BLaER1 treated with 17β-estradiol and CSF1 and Interleukin-3, amounts not matched to agents 10 nM and 100 nM (cell line): ENCODE data around the gene CDKL4.
A peak's percentile ranks its signal among the peaks of the same experiment; 100 is the strongest.

Source experiments
- H3K27ac ChIP-seq, 11 experiments: shearing (Covaris generic); formaldehyde crosslinking; 2 replicates each; pipeline ENCODE4 v1.8.1; 2022
- H3K27me3 ChIP-seq, 11 experiments: shearing (Covaris generic); formaldehyde crosslinking; 2 replicates each; pipeline ENCODE4 v1.8.1; 2022
- H3K36me3 ChIP-seq, 11 experiments: shearing (Covaris generic); formaldehyde crosslinking; 2 replicates each; pipeline ENCODE4 v1.8.1; 2022
- H3K4me1 ChIP-seq, 10 experiments: shearing (Covaris generic); formaldehyde crosslinking; 2 replicates each; pipeline ENCODE4 v1.8.1; 2022
- H3K4me2 ChIP-seq, 11 experiments: shearing (Covaris generic); formaldehyde crosslinking; 2 replicates each; pipeline ENCODE4 v1.8.1; 2022
- H3K4me3 ChIP-seq, 10 experiments: shearing (Covaris generic); formaldehyde crosslinking; 2 replicates each; pipeline ENCODE4 v1.8.1; 2022
- H3K9ac ChIP-seq, 11 experiments: shearing (Covaris generic); formaldehyde crosslinking; 2 replicates each; pipeline ENCODE4 v1.8.1; 2022
- H3K9me3 ChIP-seq, 11 experiments: shearing (Covaris generic); formaldehyde crosslinking; replicated peaks in 1 of 11; 2 replicates each; pipeline ENCODE4 v1.8.1; 2022
- H4K20me1 ChIP-seq, 11 experiments: shearing (Covaris generic); formaldehyde crosslinking; 2 replicates each; pipeline ENCODE4 v1.8.1; 2022
- Cebpa-rat ChIP-seq, 11 experiments: shearing (Covaris generic); IDR thresholded peaks; 2 replicates each; pipeline ENCODE4 v1.8.1; 2022

CDKL4 gene

GRCh38 chr2:39241588-39241987 is 2.2 kb downstream of the CDKL4 start:
- no peaks in the 10 kb centered on the region for H4K20me1 ChIP-seq
- H3K9ac ChIP-seq, result no peak overlapping the region
- no peak overlapping the region for H3K27ac ChIP-seq
- peaks cover 13 to 26% (median 22%) of the 10 kb centered on the region in 11 experiments; a peak in 21 of 22 replicates for H3K9me3 ChIP-seq
- no peaks in the 10 kb centered on the region for H3K27me3 ChIP-seq
- no peak overlapping the region for H3K4me3 ChIP-seq
- no peak for TF ChIP-seq Cebpa-rat (IDR thresholded peaks at IDR 0.05)
- peaks cover 0 to 5% (median 0%) of the 10 kb centered on the region in 11 experiments; a peak in 3 of 22 replicates for H3K36me3 ChIP-seq
- no peak overlapping the region for H3K4me2 ChIP-seq
- no peaks in the 10 kb centered on the region for H3K4me1 ChIP-seq

GRCh38 chr2:39240758-39241157 is 3.0 kb downstream of the CDKL4 start:
- Histone ChIP-seq H4K20me1 (no peaks in the 10 kb centered on the region), H3K4me2 (no peak overlapping the region), H3K4me1 (no peaks in the 10 kb centered on the region), H3K27ac (no peak overlapping the region), H3K27me3 (no peaks in the 10 kb centered on the region), H3K9me3 (peaks cover 13 to 28% (median 25%) of the 10 kb centered on the region in 11 experiments; a peak in 21 of 22 replicates), H3K4me3 (no peak overlapping the region), H3K36me3 (peaks cover 0 to 5% (median 0%) of the 10 kb centered on the region in 11 experiments; a peak in 3 of 22 replicates), H3K9ac (no peak overlapping the region)
- no peak for TF ChIP-seq Cebpa-rat (IDR thresholded peaks at IDR 0.05)

GRCh38 chr2:39234754-39235153 is 9.0 kb downstream of the CDKL4 start:
- Histone ChIP-seq H3K4me2 (no peak overlapping the region), H3K36me3 (no peaks in the 10 kb centered on the region), H3K9me3 (peaks cover 0 to 9% (median 3%) of the 10 kb centered on the region in 11 experiments; a peak in 4 of 22 replicates), H3K9ac (no peak overlapping the region), H3K4me3 (no peak overlapping the region), H3K27me3 (no peaks in the 10 kb centered on the region), H3K4me1 (no peaks in the 10 kb centered on the region), H3K27ac (no peak overlapping the region), H4K20me1 (no peaks in the 10 kb centered on the region)
- TF ChIP-seq Cebpa-rat (IDR thresholded peaks at IDR 0.05), result no peak

DNA sequence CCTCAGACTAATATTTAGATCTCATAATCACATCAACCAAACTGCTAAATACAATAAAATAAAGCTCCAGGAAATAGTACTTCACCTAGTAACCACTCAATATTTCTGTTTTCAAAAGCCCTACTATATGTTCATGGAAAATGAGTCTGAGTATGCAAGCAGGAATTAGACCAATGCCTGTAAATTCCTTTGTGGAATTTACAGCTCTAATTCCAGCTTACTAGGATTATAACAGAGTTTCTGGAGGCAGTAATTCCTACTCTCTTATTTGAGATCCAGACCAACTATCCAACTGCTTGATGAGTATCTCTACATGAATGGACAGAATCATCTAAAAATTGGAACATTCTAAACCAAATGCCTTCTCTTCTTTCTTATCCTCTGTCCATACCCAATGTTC is 11.6 kb downstream of the CDKL4 start:
- H3K27me3 ChIP-seq, result no peaks in the 10 kb centered on the region

DNA sequence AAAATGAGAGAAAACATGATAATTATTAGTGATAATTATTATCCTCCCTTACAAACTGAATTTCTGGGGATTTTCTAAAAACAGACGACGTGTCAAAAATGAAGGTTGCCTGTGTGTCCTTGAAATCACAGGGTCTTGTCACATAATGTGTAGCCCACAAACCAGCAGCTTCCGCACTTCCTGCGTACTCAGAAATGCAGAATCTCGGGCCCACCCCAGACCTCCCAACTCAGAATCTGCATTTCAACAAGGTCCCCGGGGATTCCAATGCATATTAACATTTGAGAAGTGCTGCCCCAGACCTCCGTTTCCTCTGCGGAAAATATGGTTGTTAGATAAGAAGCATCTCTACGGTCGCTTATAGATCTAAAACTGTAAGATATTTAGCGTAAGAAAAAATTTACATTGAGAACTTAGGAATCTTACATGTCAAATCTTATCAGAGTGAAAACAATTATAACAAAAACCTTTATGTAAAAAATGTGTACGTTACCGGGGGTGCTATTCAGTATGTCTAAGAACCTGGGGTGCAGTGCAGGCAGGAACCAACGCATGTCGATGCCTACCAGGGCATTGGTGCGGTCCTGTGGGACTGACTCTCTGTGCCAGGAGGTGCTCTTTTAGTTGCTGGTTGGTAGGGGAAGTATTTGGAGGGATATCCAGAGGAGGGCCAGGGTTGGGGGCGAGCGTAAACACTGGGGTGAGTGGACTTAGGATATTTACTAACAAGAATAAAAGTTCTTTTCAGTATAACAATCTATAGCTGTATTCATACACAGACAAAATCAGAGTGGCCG is 15.2 kb downstream of the CDKL4 start:
- Histone ChIP-seq H3K4me1 (peaks cover 7 to 23% (median 9%) of the 10 kb centered on the region in 10 experiments; a peak in 19 of 20 replicates), H3K36me3 (no peaks in the 10 kb centered on the region), H4K20me1 (no peaks in the 10 kb centered on the region), H3K27ac (no peak overlapping the region), H3K9ac (peak overlapping the region in 6 of 11 experiments; percentile 20 to 67 (median 44); a peak in 6 of 22 replicates), H3K9me3 (no peaks in the 10 kb centered on the region), H3K4me3 (peak overlapping the region in 4 of 10 experiments; percentile 35 to 39 (median 36); a peak in 7 of 20 replicates), H3K4me2 (peak overlapping the region; percentile 30 to 90 (median 65); a peak in 21 of 22 replicates), H3K27me3 (no peaks in the 10 kb centered on the region)
- TF ChIP-seq Cebpa-rat (IDR thresholded peaks at IDR 0.05), result no peak

More for the DNA sequence above, 11.6 kb downstream of the CDKL4 start:
- Histone ChIP-seq H3K4me2 (no peak overlapping the region), H3K4me3 (no peak overlapping the region), H4K20me1 (no peaks in the 10 kb centered on the region), H3K9ac (no peak overlapping the region), H3K9me3 (peaks cover 0 to 9% (median 3%) of the 10 kb centered on the region in 11 experiments; a peak in 4 of 22 replicates), H3K36me3 (no peaks in the 10 kb centered on the region), H3K27ac (no peak overlapping the region), H3K4me1 (peaks cover 7 to 16% (median 9%) of the 10 kb centered on the region in 10 experiments; a peak in 19 of 20 replicates)
- no peak for TF ChIP-seq Cebpa-rat (IDR thresholded peaks at IDR 0.05)

GRCh38 chr2:39227628-39228412 is 15.9 kb downstream of the CDKL4 start:
- no peak overlapping the region for H3K27ac ChIP-seq
- no peaks in the 10 kb centered on the region for H4K20me1 ChIP-seq
- H3K36me3 ChIP-seq, result no peaks in the 10 kb centered on the region
- peaks cover 7 to 23% (median 9%) of the 10 kb centered on the region in 10 experiments; a peak in 19 of 20 replicates for H3K4me1 ChIP-seq
- peak overlapping the region in 3 of 10 experiments; percentile 35 to 39 (median 36); a peak in 3 of 20 replicates for H3K4me3 ChIP-seq
- peak overlapping the region; percentile 30 to 90 (median 65); a peak in 18 of 22 replicates for H3K4me2 ChIP-seq
- H3K9me3 ChIP-seq, result no peaks in the 10 kb centered on the region
- no peak for TF ChIP-seq Cebpa-rat (IDR thresholded peaks at IDR 0.05)
- H3K27me3 ChIP-seq, result no peaks in the 10 kb centered on the region
- H3K9ac ChIP-seq, result peak overlapping the region in 3 of 11 experiments; percentile 30 to 45 (median 44); a peak in 4 of 22 replicates

DNA sequence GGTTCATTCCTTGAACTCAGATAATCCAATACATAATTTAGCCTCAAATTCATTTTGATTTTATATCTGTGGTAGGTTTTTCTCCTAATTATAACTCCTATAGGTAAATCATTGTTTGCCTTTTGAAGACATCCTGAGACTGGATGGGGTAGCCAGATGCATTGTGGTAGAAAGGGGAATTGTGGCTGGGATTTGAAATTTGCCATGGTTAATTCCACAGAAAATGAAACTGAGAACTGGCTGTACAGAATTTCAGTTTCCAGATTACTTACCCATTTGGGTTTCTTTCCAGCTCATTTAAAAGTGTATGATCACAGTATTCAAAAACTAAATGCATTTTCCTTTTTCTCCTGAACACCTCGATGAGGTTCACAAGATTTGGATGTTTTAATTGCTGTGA is 18.2 kb downstream of the CDKL4 start:
- Histone ChIP-seq H3K4me3 (no peak overlapping the region), H3K4me2 (no peak overlapping the region; a peak in 1 of 22 replicates), H3K4me1 (peaks cover 7 to 23% (median 9%) of the 10 kb centered on the region in 10 experiments; a peak in 19 of 20 replicates), H3K27me3 (no peaks in the 10 kb centered on the region), H3K27ac (no peak overlapping the region), H3K9me3 (no peaks in the 10 kb centered on the region), H4K20me1 (no peaks in the 10 kb centered on the region), H3K9ac (no peak overlapping the region), H3K36me3 (no peaks in the 10 kb centered on the region)
- no peak for TF ChIP-seq Cebpa-rat (IDR thresholded peaks at IDR 0.05)

GRCh38 chr2:39223909-39224308 is 19.9 kb downstream of the CDKL4 start:
- no peak overlapping the region for H3K9ac ChIP-seq
- H3K27ac ChIP-seq, result no peak overlapping the region
- H3K4me2 ChIP-seq, result no peak overlapping the region
- no peak overlapping the region for H3K4me3 ChIP-seq
- no peaks in the 10 kb centered on the region for H3K9me3 ChIP-seq
- H3K4me1 ChIP-seq, result peaks cover 7 to 22% (median 8%) of the 10 kb centered on the region in 10 experiments; a peak in 19 of 20 replicates
- TF ChIP-seq Cebpa-rat (IDR thresholded peaks at IDR 0.05), result no peak
- no peaks in the 10 kb centered on the region for H3K27me3 ChIP-seq
- H3K36me3 ChIP-seq, result no peaks in the 10 kb centered on the region
- H4K20me1 ChIP-seq, result no peaks in the 10 kb centered on the region

GRCh38 chr2:39221459-39221858 is 22.3 kb downstream of the CDKL4 start:
- Histone ChIP-seq H4K20me1 (no peaks in the 10 kb centered on the region), H3K27ac (no peak overlapping the region), H3K9me3 (no peaks in the 10 kb centered on the region), H3K27me3 (no peaks in the 10 kb centered on the region), H3K4me3 (no peak overlapping the region), H3K9ac (no peak overlapping the region), H3K4me1 (peaks cover 9 to 13% (median 11%) of the 10 kb centered on the region in 10 experiments), H3K36me3 (no peaks in the 10 kb centered on the region), H3K4me2 (no peak overlapping the region)
- TF ChIP-seq Cebpa-rat (IDR thresholded peaks at IDR 0.05), result no peak
